Kidney tubule cell (primary cell): ENCODE data around the gene BBS1.
"Not testable (repeated sequence)": the region's sequence is repeated elsewhere in the genome, so short reads cannot be mapped to it uniquely, and the experiment has no call there.

Experiments
- DNase-seq: peaks from one replicate; pipeline ENCODE4 v3.0.0-alpha.2; 2018; ENCODE audit warnings: low spot score

The BBS1 gene

GRCh38 chr11:66524304-66525040 is 14.0 kb downstream of the BBS1 start:
- no peak for DNase-seq

- no peak for DNase-seq
Observed at GRCh38 chr11:66529069-66529468, 18.6 kb downstream of the BBS1 start.

GRCh38 chr11:66529655-66530054 is 19.2 kb downstream of the BBS1 start:
- no peak for DNase-seq

DNA sequence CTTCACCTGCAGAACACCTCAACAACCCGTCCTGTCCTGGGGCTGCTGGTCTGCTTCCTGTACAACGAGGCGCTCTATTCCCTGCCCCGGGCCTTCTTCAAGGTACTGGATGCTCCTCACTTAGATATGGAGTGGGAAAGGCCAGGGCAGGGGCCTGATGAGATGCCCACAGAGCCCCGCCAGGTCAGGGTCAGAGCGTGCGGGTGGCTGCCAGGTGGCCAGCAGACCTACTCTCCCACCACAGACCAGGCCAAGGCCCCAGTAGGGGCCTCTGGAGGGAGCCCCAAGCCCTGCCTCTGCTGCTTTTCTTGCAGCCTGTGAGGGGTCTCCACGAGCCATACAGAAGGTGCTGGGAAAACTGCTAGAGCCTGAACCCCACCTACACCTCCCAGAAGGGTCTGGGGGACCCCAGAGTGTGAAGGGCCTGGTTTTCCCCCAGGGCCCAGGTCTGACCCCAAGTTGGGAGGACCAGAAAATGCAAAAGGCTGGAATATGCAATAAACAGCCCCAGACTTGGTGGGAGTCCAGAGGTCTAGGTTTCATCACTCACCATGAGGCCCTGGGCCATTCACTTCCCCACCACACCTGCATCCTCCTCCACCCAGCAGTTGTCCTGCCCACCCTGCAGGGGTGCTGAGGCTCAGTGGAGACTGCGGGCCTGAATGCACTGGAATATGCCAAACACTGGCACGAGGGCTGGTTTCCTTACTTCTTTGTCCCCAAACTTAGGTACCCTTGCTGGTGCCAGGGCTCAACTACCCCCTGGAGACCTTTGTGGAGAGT is 20.7 kb downstream of the BBS1 start:
- no peak for DNase-seq

GRCh38 chr11:66531841-66532240 is 21.4 kb downstream of the BBS1 start:
- no peak for DNase-seq

- DNase-seq: no peak
Observed at GRCh38 chr11:66532784-66533183, 22.3 kb downstream of the BBS1 start.

DNA sequence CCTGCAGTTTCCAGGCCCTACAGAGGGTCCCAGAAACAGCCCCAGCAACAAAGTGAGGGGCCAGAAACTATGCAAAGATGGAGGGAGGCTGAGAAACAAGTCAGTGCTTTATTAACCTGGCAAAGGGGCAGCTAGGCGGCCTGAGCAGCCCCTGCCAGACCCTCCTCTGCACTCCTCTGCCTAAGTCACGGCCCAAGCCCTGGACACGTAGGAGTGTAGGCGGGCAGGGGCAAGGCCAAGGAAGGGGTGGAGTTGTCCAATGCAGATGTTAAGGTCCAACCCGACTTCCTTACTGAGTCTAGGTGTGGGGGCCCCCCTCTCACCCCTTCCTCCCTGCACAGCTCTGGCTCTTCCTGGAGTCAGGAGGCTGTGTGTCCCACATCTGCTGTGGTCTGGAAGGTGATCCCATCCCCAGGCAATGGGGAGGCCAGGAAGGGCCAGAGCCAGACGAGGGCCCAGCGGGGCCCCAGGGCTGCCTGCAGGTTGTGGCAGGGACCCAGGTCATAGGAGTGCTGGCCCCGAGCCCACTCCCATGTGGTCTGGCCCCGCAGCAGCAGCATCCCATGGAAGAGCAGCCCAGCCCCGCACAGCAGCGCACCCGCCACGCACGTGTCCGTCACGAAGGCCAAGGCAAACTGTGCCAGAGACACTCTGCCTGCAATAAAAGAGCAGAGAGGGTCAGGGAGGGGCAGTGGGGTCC is 28.9 kb downstream of the BBS1 start:
- no peak for DNase-seq

DNA sequence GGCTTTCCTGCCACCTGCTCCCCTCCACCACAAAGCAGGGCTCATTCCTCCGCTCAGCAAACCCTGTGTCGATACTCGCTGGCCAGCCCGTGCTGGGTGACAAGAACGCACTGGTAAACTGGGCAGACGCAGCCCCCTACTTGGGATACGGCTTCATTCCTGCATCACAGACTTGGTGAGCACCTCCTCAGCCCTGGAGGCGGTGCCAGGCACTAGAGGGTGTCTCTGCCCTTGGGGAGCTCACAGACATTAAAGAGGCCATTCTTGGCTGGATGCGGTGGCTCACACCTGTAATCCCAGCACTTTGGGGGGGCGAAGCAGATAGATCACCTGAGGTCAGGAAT is 29.4 kb downstream of the BBS1 start:
- DNase-seq: no peak

GRCh38 chr11:66540598-66540997 is 30.2 kb downstream of the BBS1 start:
- DNase-seq: not testable (repeated sequence)

DNA sequence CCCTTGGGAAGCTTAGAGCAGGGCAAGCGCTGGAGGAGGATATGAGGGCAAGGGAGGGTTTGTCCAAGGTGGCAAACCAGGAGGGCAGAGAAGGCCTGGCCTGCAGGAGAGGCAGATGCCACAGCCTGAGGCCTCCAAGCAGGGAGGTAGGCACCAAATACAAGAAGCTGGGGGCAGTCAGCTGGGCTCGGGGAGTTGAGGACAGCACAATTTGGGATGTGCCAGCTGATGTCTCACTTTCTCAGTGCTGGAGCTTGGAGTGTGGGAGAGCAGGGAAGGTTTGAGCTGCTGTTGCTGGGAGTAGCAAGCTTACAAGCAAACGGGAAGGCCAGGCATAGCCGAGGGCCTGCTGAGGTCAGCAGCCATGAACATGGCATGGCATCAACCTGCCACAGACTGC is 31.5 kb downstream of the BBS1 start:
- no peak for DNase-seq

- DNase-seq: no peak
Observed at GRCh38 chr11:66542362-66542761, 31.9 kb downstream of the BBS1 start.

GRCh38 chr11:66543263-66544107 is 33.0 kb downstream of the BBS1 start:
- no peak for DNase-seq

DNA sequence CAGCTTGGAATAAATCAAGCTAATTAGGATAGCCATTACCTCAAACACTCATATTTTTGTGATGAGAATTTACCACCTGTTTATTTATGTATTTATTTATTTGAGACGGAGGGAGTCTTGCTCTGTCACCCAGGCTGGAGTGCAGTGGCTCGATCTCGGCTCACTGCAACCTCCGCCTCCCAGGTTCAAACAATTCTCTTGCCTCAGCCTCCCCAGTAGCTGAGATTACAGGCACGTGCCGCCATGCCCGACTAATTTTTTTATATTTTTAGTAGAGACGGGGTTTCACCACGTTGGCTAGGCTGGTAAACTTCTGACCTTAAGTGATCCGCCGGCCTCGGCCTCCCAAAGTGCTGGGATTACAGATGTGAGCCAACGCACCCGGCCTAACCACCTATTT is 34.5 kb downstream of the BBS1 start:
- DNase-seq: not testable (repeated sequence)

- peak; percentile 98 for DNase-seq
Observed at GRCh38 chr11:66545701-66546367, 35.4 kb downstream of the BBS1 start, which contains the start of gene ZDHHC24. TSS of gene ZDHHC24 (minus strand) at chr11:66546048. CDS start at chr11:66546003, 45 bp downstream.

DNA sequence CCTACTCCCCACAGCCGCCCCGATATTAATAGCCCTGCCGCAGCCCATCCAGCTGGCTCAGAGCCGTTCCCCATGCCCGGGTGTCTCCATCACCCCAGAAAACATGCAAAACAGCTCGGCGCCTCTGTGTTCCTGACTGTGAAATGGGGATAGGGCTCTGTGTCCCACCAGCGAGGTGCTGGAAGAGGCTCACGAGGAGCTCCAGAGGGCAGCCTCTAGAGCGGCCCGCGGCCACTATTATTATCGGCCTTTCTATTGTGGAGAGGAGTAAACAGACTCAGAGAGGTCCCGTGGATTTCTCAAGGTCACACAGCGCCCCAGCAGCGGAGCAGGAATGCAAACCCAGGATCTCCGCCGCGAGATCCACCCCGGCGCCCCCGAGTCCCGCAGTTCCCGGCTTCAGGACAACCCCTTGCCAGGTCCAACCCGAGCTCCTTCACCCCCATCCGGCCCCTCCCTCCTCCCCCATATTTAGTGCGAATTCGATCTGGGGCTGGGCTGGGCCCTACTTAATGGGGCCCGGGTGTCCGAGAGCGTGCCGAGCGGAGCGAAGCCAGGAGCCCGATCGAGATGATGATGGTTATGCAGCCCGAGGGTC is 36.0 kb downstream of the BBS1 start, which contains the start of gene ACTN3:
Gene ACTN3 (plus strand): TSS at position 536 of the 598 bp plus-strand sequence. CDS start 35 bp downstream, at position 571.
- no peak for DNase-seq

- no peak for DNase-seq
Observed at GRCh38 chr11:66546966-66547661, 36.7 kb downstream of the BBS1 start.

GRCh38 chr11:66547662-66548009 is 37.2 kb downstream of the BBS1 start:
- DNase-seq: no peak

DNA sequence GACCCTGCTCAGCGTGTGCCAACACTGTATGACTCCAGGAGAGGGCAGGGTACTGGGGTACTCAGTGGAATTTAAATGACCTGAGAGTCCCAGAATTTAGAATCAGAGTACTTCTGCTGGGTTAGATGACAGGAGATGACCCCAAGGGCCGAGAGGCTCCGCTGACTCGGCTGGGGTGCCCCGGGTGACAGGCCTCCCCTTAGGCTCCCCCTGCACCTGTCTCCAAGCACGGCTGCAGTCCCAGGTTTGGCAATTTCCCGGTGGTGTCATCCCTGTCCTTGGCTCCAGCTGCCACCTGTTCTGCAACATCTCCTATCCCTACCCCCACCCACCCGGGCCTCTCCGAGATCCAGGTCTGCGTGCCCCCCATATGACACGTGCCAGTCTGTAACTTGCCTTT is 37.6 kb downstream of the BBS1 start:
- no peak for DNase-seq

- DNase-seq: no peak
Observed at GRCh38 chr11:66548774-66549630, 38.6 kb downstream of the BBS1 start.
